ENCODE data around the gene SLC25A1. TPM values are rescaled to one million over a fixed set of nuclear protein-coding genes. Genes with fewer than 3 reads are reported as not detected.

The SLC25A1 gene
- total and polyA plus RNA-seq, 2 of the 4 experiments (the other 2 are of a cell fraction) = 41.0 to 56.5 TPM

GRCh38 chr22:19187716-19188563 is 9.4 kb upstream of the SLC25A1 start:
- no peak for DNase-seq
- no peak overlapping the region for H3K27ac ChIP-seq (ENCODE audit: insufficient read depth, low read length)
- H3K9me1 ChIP-seq (ENCODE audit: insufficient read depth, low read length) = peaks cover 9% of the 10 kb centered on the region; the same call in 1 of the 2 replicates
- no peaks in the 10 kb centered on the region; the same call in 1 of the 2 replicates for H3K36me3 ChIP-seq (ENCODE audit: control insufficient read depth, insufficient read depth, low read length)
- H2BK20ac ChIP-seq (ENCODE audit: low read depth, low read length) = no peak overlapping the region
- dilution Hi-C loops (cut with HindIII; ENCODE audit: low sequenced_read_pairs, unreplicated experiment) = no loop called here
- ChIA-PET CTCF (no interaction called here), POLR2A (ENCODE audit: unreplicated experiment) (no interaction called here)
- no peak overlapping the region for H2BK15ac ChIP-seq (ENCODE audit: low read depth, low read length)
- H3K9ac ChIP-seq (ENCODE audit: low read depth, low read length) = no peak overlapping the region
- no peak overlapping the region for H2BK5ac ChIP-seq (ENCODE audit: low read depth, low read length, poor library complexity, severe bottlenecking)
- no peak overlapping the region for H2BK120ac ChIP-seq (ENCODE audit: low read depth, low read length)
- no peak overlapping the region for H3K4me2 ChIP-seq (ENCODE audit: low read depth, low read length)
- no peak overlapping the region for H3K4ac ChIP-seq (ENCODE audit: low read depth, low read length)
- H3K27me3 ChIP-seq (ENCODE audit: control insufficient read depth, insufficient read depth, low read length) = no peaks in the 10 kb centered on the region
- WGBS, 2 experiments (ENCODE audit: extremely low coverage in 2 of 2, insufficient read length in 1 of 2) = 80% methylated on average over 1 of the region's 6 CpGs; no CpG with 5 or more reads in 1 of the 2 experiments
- H4K8ac ChIP-seq (ENCODE audit: low read depth in 2 of 2, low read length in 2 of 2) = no peak overlapping the region
- intact Hi-C loops (cut with micrococcal nuclease) = no loop called here
- H2AFZ ChIP-seq (replicated peaks; ENCODE audit: low read length, poor library complexity) = peak overlapping the region; percentile 41
- no peaks in the 10 kb centered on the region for H3K9me3 ChIP-seq (ENCODE audit: control insufficient read depth, insufficient read depth, low read length)
- H3K14ac ChIP-seq (replicated peaks; ENCODE audit: low read depth, low read length) = no peak overlapping the region
- no peak for ATAC-seq (ENCODE audit: low read depth)
- H4K5ac ChIP-seq (ENCODE audit: low read depth, low read length) = no peak overlapping the region
- no peak overlapping the region for H2AK9ac ChIP-seq (replicated peaks; ENCODE audit: low read depth, low read length, poor library complexity)
- H3K23ac ChIP-seq (ENCODE audit: low read depth, low read length) = no peak overlapping the region
- no peak overlapping the region for H2AK5ac ChIP-seq (ENCODE audit: low read depth, low read length)
- no peak overlapping the region for H3K56ac ChIP-seq (ENCODE audit: extremely low read depth, insufficient read depth, low read length)
- H4K20me1 ChIP-seq (ENCODE audit: insufficient read depth, low read length) = no peaks in the 10 kb centered on the region
- peaks cover 4% of the 10 kb centered on the region; the same call in 1 of the 2 replicates for H3K4me1 ChIP-seq (ENCODE audit: control insufficient read depth, insufficient read depth, low read length)
- in situ Hi-C loops (cut with MboI; ENCODE audit: low sequenced_read_pairs) = loop anchor here (10.0 kb wide), 1 partner anchor 167 kb away; no protein-coding TSS in a partner anchor
- no peak overlapping the region for H3K4me3 ChIP-seq (ENCODE audit: insufficient read depth, low read depth, low read length)
- BruUV-seq (replicated peaks) = no TSS peak
- no peaks in the 10 kb centered on the region for H3K79me1 ChIP-seq (ENCODE audit: low read depth in 1 of 2, low read length in 2 of 2)
- TF ChIP-seq MXI1 (IDR thresholded peaks at IDR 0.05; ENCODE audit: borderline replicate concordance, low read depth, low read length) (no peak), SMC3 (IDR thresholded peaks at IDR 0.05; ENCODE audit: low read depth, low read length) (no peak), FOS (IDR thresholded peaks at IDR 0.05; ENCODE audit: low read depth, low read length) (no peak)
- TF ChIP-seq, protein P1, sequence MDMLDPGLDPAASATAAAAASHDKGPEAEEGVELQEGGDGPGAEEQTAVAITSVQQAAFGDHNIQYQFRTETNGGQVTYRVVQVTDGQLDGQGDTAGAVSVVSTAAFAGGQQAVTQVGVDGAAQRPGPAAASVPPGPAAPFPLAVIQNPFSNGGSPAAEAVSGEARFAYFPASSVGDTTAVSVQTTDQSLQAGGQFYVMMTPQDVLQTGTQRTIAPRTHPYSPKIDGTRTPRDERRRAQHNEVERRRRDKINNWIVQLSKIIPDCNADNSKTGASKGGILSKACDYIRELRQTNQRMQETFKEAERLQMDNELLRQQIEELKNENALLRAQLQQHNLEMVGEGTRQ (IDR thresholded peaks at IDR 0.05; ENCODE audit: low read depth, low read length) = no peak
- H3K18ac ChIP-seq (ENCODE audit: low read depth, low read length) = no peak overlapping the region
- no peak overlapping the region for H4K91ac ChIP-seq (ENCODE audit: insufficient read depth, low read depth, low read length)
